ENCODE measurements around the gene NUSAP1.
A peak's percentile ranks its signal among the peaks of the same experiment; 100 is the strongest.
"Not testable (repeated sequence)": the region's sequence is repeated elsewhere in the genome, so short reads cannot be mapped to it uniquely, and the experiment has no call there.

Gene NUSAP1

GRCh38 chr15:41408234-41408641 is 75.6 kb downstream of the NUSAP1 start:
- no peak for DNase-seq

- DNase-seq = no peak
Observed at GRCh38 chr15:41411031-41411430, 78.3 kb downstream of the NUSAP1 start.

DNA sequence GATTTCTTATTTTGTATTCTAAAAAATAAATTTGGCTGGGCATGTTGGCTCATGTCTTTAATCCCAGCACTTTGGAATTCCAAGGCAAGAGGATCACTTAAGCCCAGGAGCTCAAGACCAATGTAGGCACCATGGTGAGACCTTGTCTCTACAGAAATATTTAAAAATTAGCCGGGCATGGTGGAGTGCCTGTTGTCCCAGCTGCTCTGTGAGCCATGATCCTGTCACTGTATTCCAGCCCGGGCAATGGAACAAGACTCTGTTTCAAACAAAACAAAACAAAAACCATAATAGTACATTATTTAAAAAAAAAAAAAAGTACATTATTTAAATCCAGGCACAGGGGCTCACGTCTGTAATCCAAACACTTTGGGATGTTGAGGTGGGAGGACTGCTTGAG is 78.8 kb downstream of the NUSAP1 start:
- no peak for DNase-seq

- DNase-seq = no peak
Observed at GRCh38 chr15:41416128-41416741, 83.6 kb downstream of the NUSAP1 start.

GRCh38 chr15:41416742-41417417 is 84.2 kb downstream of the NUSAP1 start, which contains the start of gene RTF1:
TSS of gene RTF1 (plus strand) at chr15:41417095. CDS start at chr15:41417116, 21 bp downstream.
- DNase-seq = peak; percentile 98

GRCh38 chr15:41417418-41418195 is 84.9 kb downstream of the NUSAP1 start:
- DNase-seq = no peak

DNA sequence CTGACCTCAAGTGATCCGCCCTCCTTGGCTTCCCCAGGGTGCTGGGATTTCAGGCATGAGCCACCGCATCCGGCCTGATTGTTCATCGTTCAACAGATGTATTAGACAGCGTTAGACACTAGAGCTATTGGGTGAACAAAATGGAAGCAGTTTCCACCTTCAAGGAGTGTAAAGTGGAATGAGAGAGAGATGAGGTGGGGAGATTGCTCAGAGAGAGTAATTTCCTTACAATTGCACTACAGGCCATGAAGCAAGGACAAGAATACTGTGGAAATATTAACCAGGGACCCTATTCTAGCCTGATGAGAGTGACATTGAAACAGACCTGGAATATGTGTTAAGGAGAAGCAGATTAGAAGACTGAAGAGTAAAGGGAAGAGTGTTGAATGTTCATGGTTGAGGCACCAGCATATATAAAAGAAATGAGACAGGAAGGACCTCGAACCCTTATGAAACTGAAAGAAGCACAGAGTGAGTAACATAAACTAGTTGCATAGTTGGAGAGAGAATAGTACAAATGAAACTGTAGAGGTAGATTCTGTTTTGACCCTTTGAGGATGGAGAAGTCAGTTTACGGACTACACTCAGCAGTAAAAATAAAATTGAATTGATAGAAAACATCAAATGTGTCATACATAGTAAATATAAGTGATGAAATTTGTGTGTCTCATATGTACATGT is 91.4 kb downstream of the NUSAP1 start:
- DNase-seq = no peak

- no peak for DNase-seq
Observed at GRCh38 chr15:41424809-41425208, 92.1 kb downstream of the NUSAP1 start.

DNA sequence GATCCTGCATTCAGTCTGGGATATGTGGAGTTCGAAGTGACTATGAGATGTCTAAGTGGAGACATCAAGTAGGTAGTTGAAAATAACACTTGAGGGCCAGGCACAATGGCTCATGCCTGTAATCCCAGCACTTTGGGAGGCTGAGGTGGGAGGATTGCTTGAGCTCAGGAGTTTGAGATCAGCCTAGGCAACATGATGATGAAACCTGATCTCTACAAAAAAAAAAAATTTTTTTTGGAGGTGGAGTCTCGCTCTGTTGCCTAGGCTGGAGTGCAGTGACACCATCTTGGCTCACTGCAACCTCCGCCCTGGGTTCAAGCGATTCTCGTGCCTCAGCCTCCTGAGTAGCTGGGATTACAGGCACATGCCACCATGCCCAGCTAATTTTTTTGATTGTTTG is 93.2 kb downstream of the NUSAP1 start:
- DNase-seq = not testable (repeated sequence)

- no peak for DNase-seq
Observed at GRCh38 chr15:41429003-41429890, 96.6 kb downstream of the NUSAP1 start.
